Endothelial cell (in vitro differentiated cells): ENCODE results near the gene UBASH3B. TPM values are rescaled to one million over a fixed set of nuclear protein-coding genes. Genes with fewer than 3 reads are reported as not detected.
"Not testable (repeated sequence)": the region's sequence is repeated elsewhere in the genome, so short reads cannot be mapped to it uniquely, and the experiment has no call there.

ENCODE experiments used
- DNase-seq: peaks from one replicate; pipeline ENCODE4 v3.0.0; 2021; ENCODE audit warnings: low spot score
- H3K27ac Mint-ChIP-seq: one replicate; pipeline ENCODE4 v1.8.0; 2021; ENCODE audit warnings: mixed read lengths, inconsistent platforms; ENCODE audit not compliant: unreplicated experiment
- H3K27me3 Mint-ChIP-seq: one replicate; pipeline ENCODE4 v1.8.0; 2021; ENCODE audit warnings: mild to moderate bottlenecking, moderate library complexity, mixed read lengths, inconsistent platforms; ENCODE audit not compliant: unreplicated experiment
- H3K36me3 Mint-ChIP-seq: one replicate; pipeline ENCODE4 v1.8.0; 2021; ENCODE audit warnings: mild to moderate bottlenecking, low read depth, mixed read lengths, inconsistent platforms; ENCODE audit not compliant: unreplicated experiment
- H3K4me1 Mint-ChIP-seq: one replicate; pipeline ENCODE4 v1.8.0; 2021; ENCODE audit warnings: mild to moderate bottlenecking, mixed read lengths, inconsistent platforms; ENCODE audit not compliant: unreplicated experiment
- H3K4me3 Mint-ChIP-seq: one replicate; pipeline ENCODE4 v1.8.0; 2021; ENCODE audit warnings: mild to moderate bottlenecking, mixed read lengths, inconsistent platforms; ENCODE audit not compliant: unreplicated experiment
- H3K9me3 Mint-ChIP-seq: one replicate; pipeline ENCODE4 v1.8.0; 2021; ENCODE audit warnings: mixed read lengths, inconsistent platforms; ENCODE audit not compliant: unreplicated experiment
- total RNA-seq: library from RNA; stranded (reverse); fragmentation: NEBNext Ultra II Directional; extraction: Animal tissue kit (Norgen Biotek cat#: 25700); gene quantifications from one replicate; pipeline ENCODE4 v1.2.1, GENCODE V29; 2021; ENCODE audit not compliant: unreplicated experiment
- TF ChIP-seq, protein P1 (sequence below): fragments of 200-600 bp; sonication (generic); IDR thresholded peaks from one replicate; pipeline ENCODE4 v1.5.0; 2021; ENCODE audit warnings: antibody characterized with exemption; ENCODE audit not compliant: unreplicated experiment

UBASH3B gene
- total RNA-seq, 1 donor from 2014 or later = 43.3 TPM

DNA sequence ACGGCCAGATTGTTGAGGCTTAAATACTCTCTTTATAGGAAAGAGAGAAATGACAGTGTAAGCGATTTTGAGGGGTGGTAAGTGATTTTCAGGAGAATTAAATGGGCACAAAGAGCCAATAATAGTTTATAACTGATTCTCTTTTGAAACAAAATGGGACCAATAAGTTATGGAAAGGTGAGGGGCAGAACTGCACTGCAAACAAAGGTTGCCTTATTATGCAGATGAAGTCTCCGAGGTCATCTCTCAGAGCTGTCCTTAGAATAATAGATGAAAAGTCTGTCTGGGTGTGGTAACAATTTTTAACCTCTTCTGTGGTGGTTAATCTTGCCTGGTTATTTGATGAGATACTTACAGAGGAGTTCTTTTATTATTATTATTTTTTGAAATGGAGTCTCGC, 168.0 kb downstream of the UBASH3B start:
- DNase-seq = no peak
- Mint-ChIP-seq H3K4me1 (no peaks in the 10 kb centered on the region), H3K9me3 (peaks cover 29% of the 10 kb centered on the region), H3K27ac (no peak overlapping the region), H3K4me3 (no peak overlapping the region), H3K36me3 (peaks cover 59% of the 10 kb centered on the region), H3K27me3 (no peaks in the 10 kb centered on the region)
- TF ChIP-seq, protein P1, sequence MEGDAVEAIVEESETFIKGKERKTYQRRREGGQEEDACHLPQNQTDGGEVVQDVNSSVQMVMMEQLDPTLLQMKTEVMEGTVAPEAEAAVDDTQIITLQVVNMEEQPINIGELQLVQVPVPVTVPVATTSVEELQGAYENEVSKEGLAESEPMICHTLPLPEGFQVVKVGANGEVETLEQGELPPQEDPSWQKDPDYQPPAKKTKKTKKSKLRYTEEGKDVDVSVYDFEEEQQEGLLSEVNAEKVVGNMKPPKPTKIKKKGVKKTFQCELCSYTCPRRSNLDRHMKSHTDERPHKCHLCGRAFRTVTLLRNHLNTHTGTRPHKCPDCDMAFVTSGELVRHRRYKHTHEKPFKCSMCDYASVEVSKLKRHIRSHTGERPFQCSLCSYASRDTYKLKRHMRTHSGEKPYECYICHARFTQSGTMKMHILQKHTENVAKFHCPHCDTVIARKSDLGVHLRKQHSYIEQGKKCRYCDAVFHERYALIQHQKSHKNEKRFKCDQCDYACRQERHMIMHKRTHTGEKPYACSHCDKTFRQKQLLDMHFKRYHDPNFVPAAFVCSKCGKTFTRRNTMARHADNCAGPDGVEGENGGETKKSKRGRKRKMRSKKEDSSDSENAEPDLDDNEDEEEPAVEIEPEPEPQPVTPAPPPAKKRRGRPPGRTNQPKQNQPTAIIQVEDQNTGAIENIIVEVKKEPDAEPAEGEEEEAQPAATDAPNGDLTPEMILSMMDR = no peak

DNA sequence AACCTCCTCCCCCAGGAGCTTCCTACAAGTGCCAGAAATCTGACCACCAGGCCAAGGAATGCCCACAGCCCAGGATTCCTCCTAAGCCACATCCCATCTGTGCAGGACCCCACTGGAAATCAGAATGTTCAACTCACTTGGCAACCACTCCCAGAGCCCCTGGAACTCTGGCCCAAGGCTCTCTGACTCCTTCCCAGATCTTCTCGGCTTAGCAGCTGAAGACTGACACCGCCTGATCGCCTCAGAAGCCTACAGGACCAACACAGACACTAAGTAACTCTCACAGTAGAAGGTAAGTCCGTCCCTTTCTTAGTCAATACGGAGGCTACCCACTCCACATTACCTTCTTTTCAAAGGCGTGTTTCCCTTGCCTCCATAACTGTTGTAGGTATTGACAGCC, 173.8 kb downstream of the UBASH3B start:
- peaks cover 21% of the 10 kb centered on the region for H3K36me3 Mint-ChIP-seq
- H3K4me1 Mint-ChIP-seq, H3K4me3 Mint-ChIP-seq, DNase-seq, H3K27ac Mint-ChIP-seq, H3K27me3 Mint-ChIP-seq: not testable (repeated sequence)
- peaks cover 14% of the 10 kb centered on the region for H3K9me3 Mint-ChIP-seq

DNA sequence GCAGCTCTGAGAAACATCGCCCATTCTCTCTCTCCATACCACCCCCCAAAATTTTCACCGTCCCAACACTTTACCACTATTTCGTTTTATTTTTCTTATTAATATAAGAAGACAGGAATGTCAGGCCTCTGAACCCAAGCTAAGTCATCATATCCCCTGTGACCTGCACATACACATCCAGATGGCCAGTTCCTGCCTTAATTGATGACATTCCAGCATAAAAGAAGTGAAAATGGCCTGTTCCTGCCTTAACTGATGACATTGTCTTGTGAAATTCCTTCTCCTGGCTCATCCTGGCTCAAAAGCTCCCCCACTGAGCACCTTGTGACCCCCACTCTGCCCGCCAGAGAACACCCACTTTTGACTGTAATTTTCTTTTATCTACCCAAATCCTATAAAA, 176.8 kb downstream of the UBASH3B start:
- H3K36me3 Mint-ChIP-seq, H3K9me3 Mint-ChIP-seq, H3K4me3 Mint-ChIP-seq, H3K4me1 Mint-ChIP-seq, DNase-seq, H3K27me3 Mint-ChIP-seq: not testable (repeated sequence)
- peak overlapping the region; percentile 62 for H3K27ac Mint-ChIP-seq

DNA sequence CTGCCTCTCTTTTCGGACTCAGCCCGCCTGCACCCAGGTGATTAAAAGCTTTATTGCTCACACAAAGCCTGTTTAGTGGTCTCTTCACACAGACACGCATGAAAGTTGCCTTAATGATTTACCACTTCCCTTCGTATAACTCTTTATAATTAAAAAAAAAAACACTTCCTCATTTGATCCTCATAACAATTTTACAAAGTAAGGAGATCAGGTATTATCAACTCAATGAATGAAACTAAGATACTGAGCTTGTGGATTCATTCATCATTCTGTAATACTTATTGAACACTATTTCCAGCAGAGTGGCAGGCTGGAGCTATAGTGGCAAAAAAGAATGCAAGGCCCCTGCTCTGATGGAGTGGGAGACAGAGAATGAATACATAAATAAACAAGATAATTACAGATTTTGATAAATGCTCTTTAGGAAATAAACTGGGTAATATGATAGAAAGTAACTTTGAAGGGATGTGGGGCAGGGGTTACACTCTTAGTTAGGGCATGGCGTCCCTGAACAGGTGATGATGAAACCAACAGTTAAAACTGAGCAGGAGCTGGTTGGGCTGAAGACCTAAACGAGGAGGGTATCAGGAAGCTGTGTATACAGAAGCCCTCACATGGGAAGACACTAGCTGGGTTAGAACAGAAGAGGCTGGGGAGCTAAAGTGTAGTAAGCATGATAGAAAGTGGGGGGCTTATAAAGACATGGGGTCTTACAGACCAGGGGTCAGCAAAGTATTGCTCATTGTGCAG, 177.4 kb downstream of the UBASH3B start:
- TF ChIP-seq, protein P1 = no peak
- H3K4me3 Mint-ChIP-seq = no peak overlapping the region
- no peak for DNase-seq
- no peak overlapping the region for H3K27ac Mint-ChIP-seq
- peaks cover 10% of the 10 kb centered on the region for H3K4me1 Mint-ChIP-seq
- no peaks in the 10 kb centered on the region for H3K36me3 Mint-ChIP-seq
- H3K9me3 Mint-ChIP-seq = no peaks in the 10 kb centered on the region
- H3K27me3 Mint-ChIP-seq = peaks cover 6% of the 10 kb centered on the region

DNA sequence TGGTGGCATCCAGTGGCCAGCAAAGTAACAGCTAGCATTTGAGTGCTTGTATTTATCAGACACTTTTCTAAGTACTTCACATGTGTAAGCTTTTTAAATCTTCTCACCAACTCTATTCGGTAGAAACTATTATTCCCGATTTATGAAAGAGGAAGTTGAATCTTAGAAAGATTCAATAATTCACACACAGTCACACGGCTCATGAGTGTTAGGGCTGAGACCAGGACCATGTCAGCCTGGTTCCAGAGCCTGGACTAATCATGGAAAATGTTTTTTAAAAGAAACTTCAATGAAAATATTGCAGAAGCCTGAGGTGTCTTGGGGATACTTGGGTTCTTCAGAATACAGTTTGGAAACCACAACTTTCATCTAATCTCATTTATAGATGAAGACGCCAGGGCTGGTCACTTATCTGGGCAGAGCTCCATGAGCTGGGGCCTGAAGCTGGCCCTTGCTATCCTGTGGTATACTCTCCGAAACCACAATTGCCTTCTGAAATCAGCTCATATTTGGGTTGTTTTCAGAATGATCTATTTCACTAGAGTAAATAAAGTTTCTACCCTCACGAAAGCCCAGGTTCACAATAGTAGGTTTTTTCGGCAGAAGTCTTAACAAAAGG, 178.4 kb downstream of the UBASH3B start:
- Mint-ChIP-seq H3K36me3 (no peaks in the 10 kb centered on the region), H3K27me3 (peaks cover 6% of the 10 kb centered on the region), H3K27ac (no peak overlapping the region), H3K9me3 (no peaks in the 10 kb centered on the region), H3K4me1 (peaks cover 10% of the 10 kb centered on the region), H3K4me3 (no peak overlapping the region)
- no peak for DNase-seq
- TF ChIP-seq, protein P1 = no peak

DNA sequence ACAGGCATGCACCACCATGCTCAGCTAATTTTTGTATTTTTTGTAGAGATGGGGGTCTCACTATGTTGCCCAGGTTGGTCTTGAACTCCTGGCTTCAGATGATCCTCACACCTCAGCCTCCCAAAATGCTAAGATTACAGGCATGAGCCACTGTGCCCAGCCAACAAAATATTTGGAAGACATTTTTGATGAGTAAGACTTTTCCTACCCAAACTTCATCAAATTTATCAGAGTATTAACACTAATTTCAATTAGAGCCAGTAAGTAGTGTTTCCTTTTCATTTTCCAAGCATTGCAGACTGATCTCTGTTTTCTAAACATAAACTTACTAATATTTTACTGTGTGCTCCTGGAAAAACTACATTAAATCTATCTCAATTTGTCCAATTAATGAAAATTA, 181.4 kb downstream of the UBASH3B start:
- H3K4me3 Mint-ChIP-seq = no peak overlapping the region
- H3K4me1 Mint-ChIP-seq = peaks cover 6% of the 10 kb centered on the region
- TF ChIP-seq, protein P1 = no peak

More for the DNA sequence above, 181.4 kb downstream of the UBASH3B start:
- Mint-ChIP-seq H3K27me3 (peaks cover 4% of the 10 kb centered on the region), H3K36me3 (no peaks in the 10 kb centered on the region), H3K9me3 (no peaks in the 10 kb centered on the region), H3K27ac (no peak overlapping the region)
- no peak for DNase-seq
